ENCODE data around the gene LRRC56.

The LRRC56 gene

GRCh38 chr11:545171-545570 lies 7.8 kb downstream of the LRRC56 start:
- 95% methylated on average over 10 of the region's 11 CpGs for WGBS (ENCODE audit: insufficient coverage)
- H3K36me3 ChIP-seq (ENCODE audit: control insufficient read depth in 4 of 4, insufficient read depth in 4 of 4, low read length in 3 of 4), result peaks cover 0 to 1% (median 0%) of the 10 kb centered on the region in 4 experiments
- H3K27me3 ChIP-seq (replicated peaks in 2 of 5; ENCODE audit: control insufficient read depth in 4 of 5, insufficient read depth in 5 of 5, low read length in 4 of 5), result no peaks in the 10 kb centered on the region
- no peak overlapping the region for H3K27ac ChIP-seq (ENCODE audit: insufficient read depth in 1 of 2, low read depth in 1 of 2, low read length in 2 of 2, poor library complexity in 1 of 2, severe bottlenecking in 2 of 2)
- H3K4me3 ChIP-seq (ENCODE audit: control insufficient read depth in 1 of 7, extremely low read depth in 1 of 7, insufficient read depth in 4 of 7, low read depth in 2 of 7, low read length in 6 of 7), result no peak overlapping the region
- ChIA-PET CTCF (interaction anchor here (0.9 to 1.1 kb wide), 3 partner anchors 9 to 26 kb away, joined by 3 to 5 read pairs (median 4); no protein-coding TSS in a partner anchor), POLR2A (interaction anchor here (0.7 kb wide), 1 partner anchor 60 kb away, joined by 3 read pairs; no protein-coding TSS in a partner anchor)
- no peaks in the 10 kb centered on the region for H3K9me3 ChIP-seq (ENCODE audit: control extremely low read depth in 1 of 5, control insufficient read depth in 4 of 5, insufficient read depth in 2 of 5, low read depth in 1 of 5, low read length in 4 of 5)
- no peaks in the 10 kb centered on the region for H3K4me1 ChIP-seq (ENCODE audit: control extremely low read depth in 1 of 4, control insufficient read depth in 4 of 4, insufficient read depth in 4 of 4, low read length in 3 of 4)
- DNase-seq, result no peak

- H3K36me3 ChIP-seq (ENCODE audit: control insufficient read depth in 4 of 4, insufficient read depth in 4 of 4, low read length in 3 of 4), result peaks cover 0 to 5% (median 0%) of the 10 kb centered on the region in 4 experiments
- CTCF ChIA-PET, result no interaction called here
- H3K4me3 ChIP-seq (ENCODE audit: control insufficient read depth in 1 of 7, extremely low read depth in 1 of 7, insufficient read depth in 4 of 7, low read depth in 2 of 7, low read length in 6 of 7), result no peak overlapping the region
- H3K4me1 ChIP-seq (ENCODE audit: control extremely low read depth in 1 of 4, control insufficient read depth in 4 of 4, insufficient read depth in 4 of 4, low read length in 3 of 4), result no peaks in the 10 kb centered on the region
- no peak overlapping the region for H3K27ac ChIP-seq (ENCODE audit: insufficient read depth in 1 of 2, low read depth in 1 of 2, low read length in 2 of 2, poor library complexity in 1 of 2, severe bottlenecking in 2 of 2)
- 97% methylated on average over 29 of the region's 32 CpGs for WGBS (ENCODE audit: insufficient coverage)
- H3K27me3 ChIP-seq (replicated peaks in 2 of 5; ENCODE audit: control insufficient read depth in 4 of 5, insufficient read depth in 5 of 5, low read length in 4 of 5), result no peaks in the 10 kb centered on the region
- DNase-seq, result no peak
- POLR2A ChIA-PET, result no interaction called here
- no peaks in the 10 kb centered on the region for H3K9me3 ChIP-seq (ENCODE audit: control extremely low read depth in 1 of 5, control insufficient read depth in 4 of 5, insufficient read depth in 2 of 5, low read depth in 1 of 5, low read length in 4 of 5)
Measured at GRCh38 chr11:548700-549603, 11.6 kb downstream of the LRRC56 start.

DNA sequence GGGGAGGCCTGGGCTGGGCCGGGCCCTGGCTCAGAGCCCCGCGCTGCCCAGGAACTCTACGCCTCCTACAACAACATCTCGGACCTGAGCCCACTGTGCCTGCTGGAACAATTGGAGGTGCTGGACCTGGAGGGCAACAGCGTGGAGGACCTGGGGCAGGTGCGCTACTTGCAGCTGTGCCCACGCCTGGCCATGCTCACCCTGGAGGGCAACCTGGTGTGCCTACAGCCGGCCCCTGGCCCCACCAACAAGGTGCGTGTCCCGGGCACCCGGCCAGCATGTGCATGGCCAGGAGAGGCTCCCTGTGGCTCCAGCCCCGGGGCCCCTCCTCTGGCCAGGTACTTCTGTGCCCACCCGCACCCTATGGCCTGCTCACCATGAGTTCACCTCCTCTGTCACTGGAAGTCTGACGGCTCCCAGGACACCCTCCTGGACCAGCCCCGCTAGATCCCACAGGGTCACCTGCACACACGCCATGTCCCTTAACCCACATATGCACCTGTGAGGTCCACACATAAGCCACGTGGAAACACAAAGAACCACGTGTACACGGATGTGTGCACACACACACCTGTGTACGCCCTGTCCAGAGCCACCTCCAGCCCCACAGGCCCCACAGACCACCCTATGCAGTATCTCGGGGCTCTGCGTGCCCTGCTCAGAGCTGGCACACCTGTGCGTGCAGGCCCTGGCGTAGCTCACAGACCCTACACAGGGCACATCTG lies 12.9 kb downstream of the LRRC56 start:
- peaks cover 0 to 1% (median under 1%) of the 10 kb centered on the region in 5 experiments for H3K27me3 ChIP-seq (replicated peaks in 2 of 5; ENCODE audit: control insufficient read depth in 4 of 5, insufficient read depth in 5 of 5, low read length in 4 of 5)
- H3K36me3 ChIP-seq (ENCODE audit: control insufficient read depth in 4 of 4, insufficient read depth in 4 of 4, low read length in 3 of 4), result peaks cover 0 to 5% (median 0%) of the 10 kb centered on the region in 4 experiments
- H3K4me1 ChIP-seq (ENCODE audit: control extremely low read depth in 1 of 4, control insufficient read depth in 4 of 4, insufficient read depth in 4 of 4, low read length in 3 of 4), result peaks cover 0 to 8% (median 4%) of the 10 kb centered on the region in 4 experiments
- no peak overlapping the region for H3K4me3 ChIP-seq (ENCODE audit: control insufficient read depth in 1 of 7, extremely low read depth in 1 of 7, insufficient read depth in 4 of 7, low read depth in 2 of 7, low read length in 6 of 7)
- 99% methylated on average over 25 of the region's 25 CpGs for WGBS (ENCODE audit: insufficient coverage)
- no peak for DNase-seq
- no peaks in the 10 kb centered on the region for H3K9me3 ChIP-seq (ENCODE audit: control extremely low read depth in 1 of 5, control insufficient read depth in 4 of 5, insufficient read depth in 2 of 5, low read depth in 1 of 5, low read length in 4 of 5)
- ChIA-PET POLR2A (no interaction called here), CTCF (interaction anchor here (1.3 kb wide), 1 partner anchor 10 kb away, joined by 5 read pairs; no protein-coding TSS in a partner anchor)
- no peak overlapping the region for H3K27ac ChIP-seq (ENCODE audit: insufficient read depth in 1 of 2, low read depth in 1 of 2, low read length in 2 of 2, poor library complexity in 1 of 2, severe bottlenecking in 2 of 2)

- peaks cover 0 to 7% (median 4%) of the 10 kb centered on the region in 5 experiments for H3K27me3 ChIP-seq (replicated peaks in 2 of 5; ENCODE audit: control insufficient read depth in 4 of 5, insufficient read depth in 5 of 5, low read length in 4 of 5)
- 100% methylated on average over 3 of the region's 5 CpGs for WGBS (ENCODE audit: insufficient coverage)
- POLR2A ChIA-PET, result no interaction called here
Measured at GRCh38 chr11:550746-551085, 13.4 kb downstream of the LRRC56 start.

DNA sequence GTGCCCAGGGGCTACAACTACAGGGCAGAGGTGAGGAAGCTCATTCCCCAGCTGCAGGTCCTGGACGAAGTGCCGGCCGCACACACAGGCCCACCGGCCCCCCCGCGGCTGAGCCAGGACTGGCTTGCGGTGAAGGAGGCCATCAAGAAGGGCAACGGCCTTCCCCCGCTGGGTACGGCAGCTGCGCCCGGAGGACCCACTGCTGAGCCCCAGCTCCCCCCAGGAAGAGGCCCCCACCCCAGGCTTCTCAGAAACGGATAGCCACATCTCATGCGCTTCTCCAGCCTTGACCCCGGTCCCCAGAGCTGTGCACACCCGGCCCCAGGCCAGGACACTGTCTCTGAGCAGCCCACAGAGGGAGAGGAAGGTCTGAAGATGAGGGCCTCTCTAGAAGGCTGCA lies 13.8 kb downstream of the LRRC56 start:
- Histone ChIP-seq H3K4me1 (ENCODE audit: control extremely low read depth in 1 of 4, control insufficient read depth in 4 of 4, insufficient read depth in 4 of 4, low read length in 3 of 4) (peaks cover 0 to 17% (median 10%) of the 10 kb centered on the region in 4 experiments), H3K4me3 (ENCODE audit: control insufficient read depth in 1 of 7, extremely low read depth in 1 of 7, insufficient read depth in 4 of 7, low read depth in 2 of 7, low read length in 6 of 7) (no peak overlapping the region), H3K36me3 (ENCODE audit: control insufficient read depth in 4 of 4, insufficient read depth in 4 of 4, low read length in 3 of 4) (peaks cover 0 to 5% (median 0%) of the 10 kb centered on the region in 4 experiments), H3K27me3 (replicated peaks in 2 of 5; ENCODE audit: control insufficient read depth in 4 of 5, insufficient read depth in 5 of 5, low read length in 4 of 5) (peaks cover 0 to 11% (median 4%) of the 10 kb centered on the region in 5 experiments), H3K9me3 (ENCODE audit: control extremely low read depth in 1 of 5, control insufficient read depth in 4 of 5, insufficient read depth in 2 of 5, low read depth in 1 of 5, low read length in 4 of 5) (no peaks in the 10 kb centered on the region), H3K27ac (ENCODE audit: insufficient read depth in 1 of 2, low read depth in 1 of 2, low read length in 2 of 2, poor library complexity in 1 of 2, severe bottlenecking in 2 of 2) (no peak overlapping the region)
- ChIA-PET POLR2A (no interaction called here), CTCF (interaction anchor here (1.3 kb wide), 1 partner anchor 9 kb away, joined by 5 read pairs; no protein-coding TSS in a partner anchor)
- WGBS (ENCODE audit: insufficient coverage), result 90% methylated on average over 14 of the region's 16 CpGs
- DNase-seq, result no peak

More at GRCh38 chr11:550746-551085, 13.4 kb downstream of the LRRC56 start:
- Histone ChIP-seq H3K9me3 (ENCODE audit: control extremely low read depth in 1 of 5, control insufficient read depth in 4 of 5, insufficient read depth in 2 of 5, low read depth in 1 of 5, low read length in 4 of 5) (no peaks in the 10 kb centered on the region), H3K4me3 (ENCODE audit: control insufficient read depth in 1 of 7, extremely low read depth in 1 of 7, insufficient read depth in 4 of 7, low read depth in 2 of 7, low read length in 6 of 7) (no peak overlapping the region), H3K36me3 (ENCODE audit: control insufficient read depth in 4 of 4, insufficient read depth in 4 of 4, low read length in 3 of 4) (peaks cover 0 to 5% (median 0%) of the 10 kb centered on the region in 4 experiments), H3K27ac (ENCODE audit: insufficient read depth in 1 of 2, low read depth in 1 of 2, low read length in 2 of 2, poor library complexity in 1 of 2, severe bottlenecking in 2 of 2) (no peak overlapping the region), H3K4me1 (ENCODE audit: control extremely low read depth in 1 of 4, control insufficient read depth in 4 of 4, insufficient read depth in 4 of 4, low read length in 3 of 4) (peaks cover 0 to 13% (median 8%) of the 10 kb centered on the region in 4 experiments)
- no peak for DNase-seq
- CTCF ChIA-PET, result interaction anchor here (1.3 kb wide), 1 partner anchor 9 kb away, joined by 5 read pairs; no protein-coding TSS in a partner anchor

- DNase-seq, result no peak
- 82% methylated on average over 9 of the region's 12 CpGs for WGBS (ENCODE audit: insufficient coverage)
- Histone ChIP-seq H3K9me3 (ENCODE audit: control extremely low read depth in 1 of 5, control insufficient read depth in 4 of 5, insufficient read depth in 2 of 5, low read depth in 1 of 5, low read length in 4 of 5) (no peaks in the 10 kb centered on the region), H3K4me1 (ENCODE audit: control extremely low read depth in 1 of 4, control insufficient read depth in 4 of 4, insufficient read depth in 4 of 4, low read length in 3 of 4) (peaks cover 0 to 21% (median 12%) of the 10 kb centered on the region in 4 experiments), H3K27ac (ENCODE audit: insufficient read depth in 1 of 2, low read depth in 1 of 2, low read length in 2 of 2, poor library complexity in 1 of 2, severe bottlenecking in 2 of 2) (no peak overlapping the region), H3K27me3 (replicated peaks in 2 of 5; ENCODE audit: control insufficient read depth in 4 of 5, insufficient read depth in 5 of 5, low read length in 4 of 5) (peaks cover 0 to 15% (median 9%) of the 10 kb centered on the region in 5 experiments), H3K4me3 (ENCODE audit: control insufficient read depth in 1 of 7, extremely low read depth in 1 of 7, insufficient read depth in 4 of 7, low read depth in 2 of 7, low read length in 6 of 7) (no peak overlapping the region), H3K36me3 (ENCODE audit: control insufficient read depth in 4 of 4, insufficient read depth in 4 of 4, low read length in 3 of 4) (peaks cover 0 to 5% (median 0%) of the 10 kb centered on the region in 4 experiments)
- POLR2A ChIA-PET, result no interaction called here
- CTCF ChIA-PET, result no interaction called here
Measured at GRCh38 chr11:551596-551995, 14.3 kb downstream of the LRRC56 start.
